Activated T-helper 2 cell treated with anti-CD3 and anti-CD28 coated beads, Interferon-gamma antibody, Interleukin-2, Interleukin-4, amounts not matched to agents 10 μg/mL and 5 μg/mL and 100 μg/mL, durations not matched to agents 14 hours and 24 hours and 36 hours (primary cell): Measurements from ENCODE around the gene TENT5A. TPM values are rescaled to one million over a fixed set of nuclear protein-coding genes. Genes with fewer than 3 reads are reported as not detected.
"Not testable (repeated sequence)": the region's sequence is repeated elsewhere in the genome, so short reads cannot be mapped to it uniquely, and the experiment has no call there.

Experiments used
- DNase-seq: peaks from one replicate; pipeline ENCODE4 v3.0.0; 2021; ENCODE audit warnings: low spot score
- H3K27ac Mint-ChIP-seq: one replicate; pipeline ENCODE4 v1.8.0; 2021; ENCODE audit warnings: mixed read lengths
- H3K27me3 Mint-ChIP-seq: one replicate; pipeline ENCODE4 v1.8.0; 2021; ENCODE audit warnings: low read depth, mixed read lengths
- H3K36me3 Mint-ChIP-seq: one replicate; pipeline ENCODE4 v1.8.0; 2021; ENCODE audit warnings: low read depth, mixed read lengths
- H3K4me1 Mint-ChIP-seq: one replicate; pipeline ENCODE4 v1.8.0; 2021; ENCODE audit warnings: low read depth, mixed read lengths
- H3K4me3 Mint-ChIP-seq: one replicate; pipeline ENCODE4 v1.8.0; 2021; ENCODE audit warnings: low read depth, mild to moderate bottlenecking, moderate library complexity, mixed read lengths
- H3K9me3 Mint-ChIP-seq: one replicate; pipeline ENCODE4 v1.8.0; 2021; ENCODE audit warnings: mixed read lengths
- intact Hi-C: fragments of 100-400 bp; cut with micrococcal nuclease; formaldehyde crosslinking; loops from one replicate; pipeline ENCODE4 v1.15.1; 2023
- total RNA-seq: library from RNA; stranded (reverse); gene quantifications from 2 replicates; pipeline ENCODE4 v1.2.3, GENCODE V29; 2022

The TENT5A gene
- total RNA-seq, 1 donor from 2014 or later = 0.50 TPM

DNA sequence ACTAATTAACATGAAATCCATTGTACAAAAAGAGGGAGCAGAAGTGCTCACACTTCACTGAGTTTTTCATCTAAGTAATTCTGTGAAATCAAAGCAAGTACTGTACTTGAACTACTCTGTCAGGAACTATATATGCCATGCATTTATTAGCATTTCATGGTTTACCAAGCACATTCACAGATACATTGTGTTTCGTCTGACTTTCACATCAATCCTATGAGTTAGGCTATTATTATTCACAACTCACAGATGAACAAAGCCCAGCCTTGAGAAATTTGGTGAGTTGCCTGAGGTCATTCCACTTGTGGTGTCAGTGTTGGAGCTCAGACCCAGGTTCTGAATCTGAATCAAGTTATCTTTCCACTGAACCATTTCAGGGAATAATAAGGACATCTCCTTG lies 33.7 kb upstream of the TENT5A start:
- Mint-ChIP-seq H3K9me3 (peaks cover 4% of the 10 kb centered on the region), H3K4me1 (no peaks in the 10 kb centered on the region), H3K4me3 (no peak overlapping the region), H3K27ac (no peak overlapping the region), H3K36me3 (no peaks in the 10 kb centered on the region), H3K27me3 (peaks cover 26% of the 10 kb centered on the region)
- DNase-seq = no peak
- intact Hi-C loops = no loop called here

GRCh38 chr6:81785377-81785776 lies 32.9 kb upstream of the TENT5A start:
- intact Hi-C loops = no loop called here
- H3K4me3 Mint-ChIP-seq = no peak overlapping the region
- no peaks in the 10 kb centered on the region for H3K36me3 Mint-ChIP-seq

GRCh38 chr6:81783893-81784292 lies 31.4 kb upstream of the TENT5A start:
- Mint-ChIP-seq H3K27me3 (peaks cover 17% of the 10 kb centered on the region), H3K4me3 (no peak overlapping the region), H3K27ac (no peak overlapping the region), H3K9me3 (peaks cover 4% of the 10 kb centered on the region), H3K4me1 (no peaks in the 10 kb centered on the region), H3K36me3 (no peaks in the 10 kb centered on the region)
- intact Hi-C loops = no loop called here
- DNase-seq = no peak

More at GRCh38 chr6:81785377-81785776, 32.9 kb upstream of the TENT5A start:
- Mint-ChIP-seq H3K27me3 (peaks cover 23% of the 10 kb centered on the region), H3K27ac (no peak overlapping the region), H3K4me1 (no peaks in the 10 kb centered on the region), H3K9me3 (peaks cover 4% of the 10 kb centered on the region)
- DNase-seq = no peak

DNA sequence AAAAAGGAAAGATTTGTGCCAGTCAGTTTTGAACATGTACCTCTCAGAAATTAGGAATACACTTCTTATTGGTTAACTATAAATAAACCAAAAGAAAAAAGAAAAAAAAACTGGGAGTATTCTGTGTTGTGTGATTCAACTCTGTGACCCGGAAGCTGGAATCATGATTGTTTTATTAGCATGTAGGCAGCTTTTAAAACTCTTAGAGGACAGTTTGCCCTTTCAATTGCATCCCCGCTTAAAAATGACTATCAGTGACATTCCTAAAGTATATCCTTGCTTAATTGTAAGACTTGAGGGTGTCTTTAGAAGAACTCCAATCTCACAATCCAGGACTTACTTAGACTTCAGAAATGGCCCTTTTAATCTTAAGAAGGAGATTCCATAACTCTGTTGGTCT lies 29.1 kb upstream of the TENT5A start:
- intact Hi-C loops = no loop called here
- H3K4me3 Mint-ChIP-seq = no peak overlapping the region
- no peak for DNase-seq
- no peaks in the 10 kb centered on the region for H3K4me1 Mint-ChIP-seq
- H3K27me3 Mint-ChIP-seq = peaks cover 11% of the 10 kb centered on the region
- no peaks in the 10 kb centered on the region for H3K36me3 Mint-ChIP-seq
- no peak overlapping the region for H3K27ac Mint-ChIP-seq
- H3K9me3 Mint-ChIP-seq = peaks cover 4% of the 10 kb centered on the region

GRCh38 chr6:81777586-81778268 lies 25.2 kb upstream of the TENT5A start:
- no peak for DNase-seq
- H3K9me3 Mint-ChIP-seq = peaks cover 4% of the 10 kb centered on the region
- no peak overlapping the region for H3K27ac Mint-ChIP-seq
- no peaks in the 10 kb centered on the region for H3K36me3 Mint-ChIP-seq
- no peak overlapping the region for H3K4me3 Mint-ChIP-seq
- peaks cover 5% of the 10 kb centered on the region for H3K27me3 Mint-ChIP-seq
- intact Hi-C loops = no loop called here
- peaks cover 6% of the 10 kb centered on the region for H3K4me1 Mint-ChIP-seq

DNA sequence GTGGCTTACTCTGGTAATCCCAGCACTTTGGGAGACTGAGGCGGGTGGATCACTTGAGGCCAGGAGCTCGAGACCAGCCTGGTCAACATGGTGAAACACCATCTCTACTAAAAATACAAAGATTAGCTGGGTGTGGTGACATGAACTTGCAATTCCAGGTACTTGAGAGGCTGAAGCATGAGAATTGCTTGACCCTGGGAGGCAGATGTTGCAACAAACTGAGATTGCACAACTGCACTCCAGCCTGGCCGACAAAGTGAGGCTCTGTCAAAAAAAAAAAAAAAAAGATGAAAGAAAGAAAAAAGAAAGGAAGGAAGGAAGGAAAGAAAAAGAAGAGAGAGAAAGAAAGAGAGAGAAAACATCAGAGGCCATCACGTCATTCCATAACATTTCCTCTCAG lies 23.7 kb upstream of the TENT5A start:
- intact Hi-C loops, H3K36me3 Mint-ChIP-seq, H3K9me3 Mint-ChIP-seq, H3K27ac Mint-ChIP-seq, H3K4me3 Mint-ChIP-seq, H3K27me3 Mint-ChIP-seq, H3K4me1 Mint-ChIP-seq, DNase-seq: not testable (repeated sequence)

GRCh38 chr6:81774542-81774941 lies 22.1 kb upstream of the TENT5A start:
- intact Hi-C loops = no loop called here
- H3K36me3 Mint-ChIP-seq = no peaks in the 10 kb centered on the region
- no peak for DNase-seq
- H3K9me3 Mint-ChIP-seq = no peaks in the 10 kb centered on the region
- no peak overlapping the region for H3K4me3 Mint-ChIP-seq
- no peak overlapping the region for H3K27ac Mint-ChIP-seq
- H3K27me3 Mint-ChIP-seq = peaks cover 5% of the 10 kb centered on the region
- peaks cover 14% of the 10 kb centered on the region for H3K4me1 Mint-ChIP-seq

GRCh38 chr6:81773887-81774286 lies 21.4 kb upstream of the TENT5A start:
- Mint-ChIP-seq H3K4me1 (peaks cover 14% of the 10 kb centered on the region), H3K4me3 (no peak overlapping the region), H3K27ac (no peak overlapping the region), H3K27me3 (peaks cover 5% of the 10 kb centered on the region), H3K36me3 (no peaks in the 10 kb centered on the region), H3K9me3 (no peaks in the 10 kb centered on the region)
- intact Hi-C loops = loop anchor here (2.0 kb wide), 1 partner anchor 21 kb away; the partner anchor contains the start of gene TENT5A
- no peak for DNase-seq

GRCh38 chr6:81772741-81773140 lies 20.3 kb upstream of the TENT5A start:
- Mint-ChIP-seq H3K27ac (no peak overlapping the region), H3K4me3 (no peak overlapping the region), H3K36me3 (no peaks in the 10 kb centered on the region), H3K4me1 (peaks cover 14% of the 10 kb centered on the region), H3K9me3 (no peaks in the 10 kb centered on the region), H3K27me3 (peaks cover 9% of the 10 kb centered on the region)
- intact Hi-C loops = loop anchor here (2.0 kb wide), 1 partner anchor 20 kb away; the partner anchor contains the start of gene TENT5A
- no peak for DNase-seq

DNA sequence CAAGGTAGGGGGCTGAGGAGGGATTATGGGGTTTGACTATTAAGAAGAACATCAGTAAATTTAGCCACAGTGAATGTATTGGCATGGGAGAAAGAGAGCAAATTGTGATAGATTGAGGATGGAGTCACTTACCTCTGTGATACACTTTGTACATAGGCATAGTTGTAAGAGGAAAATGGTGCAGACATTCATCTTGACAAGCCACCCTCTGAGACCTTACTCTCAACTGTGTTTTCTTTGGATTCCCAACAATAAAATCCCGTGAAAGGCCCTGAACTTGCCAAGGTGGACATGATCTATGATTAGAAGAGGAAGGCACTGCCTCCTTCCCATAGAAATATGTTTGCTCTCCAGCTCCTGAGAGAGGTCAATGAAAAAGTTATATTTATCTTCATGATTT lies 18.6 kb upstream of the TENT5A start:
- intact Hi-C loops = no loop called here
- Mint-ChIP-seq H3K4me3 (no peak overlapping the region), H3K27ac (no peak overlapping the region), H3K36me3 (no peaks in the 10 kb centered on the region), H3K9me3 (no peaks in the 10 kb centered on the region), H3K27me3 (peaks cover 8% of the 10 kb centered on the region), H3K4me1 (peaks cover 20% of the 10 kb centered on the region)
- no peak for DNase-seq

GRCh38 chr6:81770381-81770780 lies 17.9 kb upstream of the TENT5A start:
- no peaks in the 10 kb centered on the region for H3K9me3 Mint-ChIP-seq
- no peak for DNase-seq
- H3K27me3 Mint-ChIP-seq = peaks cover 8% of the 10 kb centered on the region
- no peak overlapping the region for H3K27ac Mint-ChIP-seq
- H3K36me3 Mint-ChIP-seq = no peaks in the 10 kb centered on the region
- intact Hi-C loops = no loop called here
- peaks cover 20% of the 10 kb centered on the region for H3K4me1 Mint-ChIP-seq
- no peak overlapping the region for H3K4me3 Mint-ChIP-seq

DNA sequence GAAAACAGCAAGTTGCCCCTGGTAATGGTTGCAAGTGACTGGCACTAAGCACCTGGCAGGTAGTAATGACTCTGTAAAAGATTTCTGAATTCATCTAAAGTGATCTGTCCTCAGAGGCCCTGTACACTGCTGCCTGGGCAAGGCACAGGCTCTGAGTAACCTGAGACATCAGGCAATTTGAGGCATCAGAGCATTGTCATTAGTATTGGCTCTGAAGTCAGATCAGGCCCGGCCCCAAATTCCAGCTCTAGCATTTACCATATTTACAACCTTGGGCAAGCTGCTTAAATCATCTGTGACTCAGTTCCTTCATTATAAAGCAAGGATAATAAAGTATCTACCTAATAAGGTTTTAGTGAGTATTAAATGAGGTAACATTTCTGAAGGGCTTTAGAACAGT lies 17.3 kb upstream of the TENT5A start:
- intact Hi-C loops = no loop called here
- Mint-ChIP-seq H3K9me3 (no peaks in the 10 kb centered on the region), H3K27ac (no peak overlapping the region), H3K4me3 (no peak overlapping the region), H3K36me3 (peaks cover 2% of the 10 kb centered on the region), H3K4me1 (peaks cover 23% of the 10 kb centered on the region), H3K27me3 (peaks cover 11% of the 10 kb centered on the region)
- no peak for DNase-seq

GRCh38 chr6:81768150-81768942 lies 15.9 kb upstream of the TENT5A start:
- no peaks in the 10 kb centered on the region for H3K9me3 Mint-ChIP-seq
- H3K27ac Mint-ChIP-seq = no peak overlapping the region
- peaks cover 26% of the 10 kb centered on the region for H3K4me1 Mint-ChIP-seq
- H3K36me3 Mint-ChIP-seq = peaks cover 3% of the 10 kb centered on the region
- H3K27me3 Mint-ChIP-seq = peaks cover 13% of the 10 kb centered on the region
- intact Hi-C loops = no loop called here
- DNase-seq = no peak
- no peak overlapping the region for H3K4me3 Mint-ChIP-seq
